ENCODE data around the gene KRTAP6-3.

KRTAP6-3 gene

GRCh38 chr21:30625449-30626165 is 33.4 kb downstream of the KRTAP6-3 start:
- DNase-seq (ENCODE audit: low spot score) = no peak

DNA sequence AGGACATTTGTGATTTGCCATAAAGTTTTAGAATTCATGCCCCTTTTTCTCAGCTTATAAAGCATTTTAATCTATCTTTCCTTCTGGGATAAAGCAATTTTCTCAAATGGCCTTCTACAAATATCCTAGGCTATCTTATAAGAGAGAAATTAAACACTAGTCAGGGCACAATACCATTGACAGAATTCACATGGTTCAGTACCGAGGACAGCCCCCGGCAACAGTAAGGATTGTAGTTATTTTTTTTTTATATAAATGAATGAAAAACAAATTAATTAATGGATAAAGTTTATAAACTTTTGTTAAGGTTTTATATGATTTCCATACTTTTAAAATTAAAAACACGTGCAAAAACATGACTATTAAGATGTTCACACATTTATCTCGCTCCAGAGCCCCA is 35.9 kb downstream of the KRTAP6-3 start:
- no peak for DNase-seq (ENCODE audit: low spot score)

GRCh38 chr21:30629200-30629599 is 37.0 kb downstream of the KRTAP6-3 start:
- DNase-seq (ENCODE audit: low spot score) = no peak

DNA sequence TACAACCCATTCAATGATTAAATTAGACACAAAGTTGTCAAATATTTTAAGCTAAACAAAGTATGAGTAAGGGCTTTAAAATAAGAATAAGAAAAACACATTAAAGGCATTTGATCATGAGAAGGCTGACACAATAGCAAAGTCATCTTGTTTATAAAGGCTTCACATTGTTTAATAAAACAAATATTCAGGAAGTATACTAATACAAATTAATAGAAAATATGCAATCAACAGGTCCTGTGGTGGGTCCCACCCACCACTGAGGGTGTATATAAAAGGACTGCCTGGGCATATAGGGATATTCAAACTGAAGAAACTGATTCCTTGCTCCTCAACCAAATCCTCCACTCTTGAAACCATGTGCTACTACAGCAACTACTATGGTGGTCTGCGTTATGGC is 42.7 kb downstream of the KRTAP6-3 start, which contains the start of gene KRTAP20-2:
TSS of gene KRTAP20-2 (plus strand) at position 301 of the 400 bp plus-strand sequence. CDS start at position 359, 58 bp downstream.
- DNase-seq (ENCODE audit: low spot score) = no peak

DNA sequence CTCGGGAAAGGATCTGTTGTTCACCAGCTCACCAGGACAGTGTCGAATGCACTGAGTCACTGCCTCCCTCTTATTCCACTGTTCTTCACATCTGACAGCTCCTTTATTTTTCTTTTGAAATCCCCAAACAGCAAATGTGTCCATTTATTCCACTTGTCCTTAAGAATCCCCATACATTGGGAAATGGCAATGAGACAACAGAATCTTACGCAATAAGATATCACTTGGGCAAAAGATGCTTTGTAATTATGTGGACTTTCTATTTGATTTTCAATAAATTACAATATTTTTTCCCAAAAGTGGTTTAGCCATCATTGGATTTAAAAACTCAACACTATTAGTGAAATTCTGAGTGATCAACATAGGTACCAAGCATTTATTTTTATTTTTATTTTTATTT is 46.4 kb downstream of the KRTAP6-3 start:
- DNase-seq (ENCODE audit: low spot score) = no peak

DNA sequence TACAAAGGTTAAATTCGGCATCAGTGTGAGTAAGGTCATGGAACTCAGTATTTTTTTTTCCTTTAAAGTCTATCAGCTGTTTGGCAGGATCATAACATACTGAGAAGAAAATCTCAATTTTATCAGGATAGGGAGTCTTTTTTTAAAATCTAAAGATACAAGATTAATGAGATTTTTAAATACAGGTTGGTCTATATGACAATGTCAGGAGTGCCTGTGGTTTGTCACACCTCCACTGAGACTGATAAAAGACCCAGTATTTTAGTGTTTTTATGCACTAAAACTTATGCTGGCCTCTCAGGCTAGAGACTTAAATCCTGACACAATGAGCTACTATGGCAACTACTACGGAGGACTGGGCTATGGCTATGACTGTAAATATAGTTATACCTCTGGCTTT is 50.3 kb downstream of the KRTAP6-3 start, which contains the start of gene KRTAP20-3:
TSS of gene KRTAP20-3 (plus strand) at position 301 of the 400 bp plus-strand sequence.
- DNase-seq (ENCODE audit: low spot score) = no peak

All from HuH-7.5 (cell line).